Stimulated activated CD4-positive, alpha-beta T cell treated with anti-CD3 and anti-CD28 coated beads, Interleukin-2, amount 100 ng/mL, for 24 hours (primary cell): ENCODE results near the gene EML2.
A peak's percentile ranks its signal among the peaks of the same experiment; 100 is the strongest.

Experiments
- DNase-seq, 2 donors: peaks; one replicate each; pipeline ENCODE4 v3.0.0-alpha.2; 2020

EML2 gene

DNA sequence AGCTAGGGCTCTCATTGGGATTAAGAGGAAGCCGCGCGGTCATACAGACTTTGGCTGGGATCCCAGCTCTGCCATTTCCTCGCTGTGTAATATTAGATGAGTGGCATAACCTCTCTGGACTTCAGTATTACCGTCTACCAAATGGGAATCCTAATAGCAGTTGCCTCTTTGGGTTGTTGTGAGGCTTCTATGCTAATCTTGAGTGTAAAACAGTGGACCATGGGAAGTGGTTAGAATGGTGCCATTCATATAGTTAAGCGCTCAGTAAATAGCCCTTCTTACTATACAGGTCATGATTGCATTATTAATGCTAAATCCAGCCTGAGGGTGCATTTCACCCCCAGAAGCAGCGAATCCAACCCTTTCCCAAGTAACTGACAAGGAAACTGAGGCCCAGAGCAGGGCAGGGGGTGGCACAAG lies 54.0 kb downstream of the EML2 start:
- DNase-seq, result no peak

GRCh38 chr19:45584332-45585157 lies 54.7 kb downstream of the EML2 start, which contains the start of gene OPA3:
OPA3 (minus strand) TSS chr19:45584802; CDS start chr19:45584764, 38 bp downstream.
- DNase-seq, result peak; percentile 99

DNA sequence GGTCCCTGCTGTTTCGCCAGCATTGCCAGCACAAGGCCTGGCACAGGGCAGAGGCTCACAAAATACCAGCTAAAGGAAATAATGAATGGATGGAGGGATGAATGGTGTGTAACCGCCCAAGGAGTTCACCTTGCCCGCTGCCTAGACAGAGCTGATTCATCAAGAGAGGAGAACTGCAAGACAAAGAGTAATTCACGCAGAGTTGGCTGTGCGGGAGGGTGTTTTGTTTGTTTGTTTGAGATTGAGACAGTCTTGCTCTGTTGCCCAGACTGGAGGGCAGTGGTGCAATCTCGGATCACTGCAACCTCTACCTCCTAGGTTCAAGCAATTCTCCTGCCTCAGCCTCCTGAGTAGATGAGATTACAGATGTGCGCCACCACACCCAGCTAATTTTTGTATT lies 57.6 kb downstream of the EML2 start:
- DNase-seq, result no peak

GRCh38 chr19:45578861-45579260 lies 60.3 kb downstream of the EML2 start:
- no peak for DNase-seq

GRCh38 chr19:45577111-45577905 lies 61.9 kb downstream of the EML2 start:
- DNase-seq, result no peak

GRCh38 chr19:45576682-45577081 lies 62.5 kb downstream of the EML2 start:
- DNase-seq, result no peak

DNA sequence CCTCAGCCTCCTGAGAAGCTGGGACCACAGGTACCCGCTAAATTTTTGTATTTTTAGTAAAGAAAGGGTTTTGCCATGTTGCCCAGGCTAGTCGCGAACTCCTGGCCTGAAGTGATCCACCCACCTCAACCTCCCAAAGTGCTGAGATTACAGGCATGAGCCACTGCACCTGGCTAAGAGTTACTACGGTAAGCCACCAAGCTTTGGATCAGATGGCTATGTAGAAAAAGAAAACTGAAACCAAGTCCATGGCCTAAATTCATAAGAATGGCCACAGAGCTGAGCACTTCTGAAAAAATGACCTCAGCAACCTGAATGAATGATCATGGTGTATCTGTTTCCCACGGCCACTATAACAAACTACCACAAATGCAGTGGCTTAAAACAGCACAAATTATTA lies 64.0 kb downstream of the EML2 start:
- DNase-seq, result no peak

DNA sequence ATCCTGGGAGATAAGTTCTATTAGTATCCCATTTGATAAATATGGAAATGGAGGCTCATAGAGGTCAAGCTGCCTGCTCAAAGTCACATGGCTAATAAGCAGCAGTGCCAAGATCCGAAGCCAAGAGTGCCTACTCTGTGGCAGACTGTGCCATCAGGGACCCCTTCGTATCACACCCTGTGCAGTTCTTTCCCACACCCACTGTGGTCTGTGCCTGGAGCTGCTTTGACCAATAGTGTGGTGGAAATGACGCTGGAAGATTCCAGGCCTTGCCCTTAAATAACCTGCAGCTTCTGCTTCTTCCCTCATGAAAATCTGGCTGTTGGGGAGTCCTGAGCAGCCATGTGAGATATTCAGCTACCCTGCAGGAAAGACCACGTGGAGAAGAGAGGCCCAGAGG lies 64.7 kb downstream of the EML2 start:
- DNase-seq, result no peak

DNA sequence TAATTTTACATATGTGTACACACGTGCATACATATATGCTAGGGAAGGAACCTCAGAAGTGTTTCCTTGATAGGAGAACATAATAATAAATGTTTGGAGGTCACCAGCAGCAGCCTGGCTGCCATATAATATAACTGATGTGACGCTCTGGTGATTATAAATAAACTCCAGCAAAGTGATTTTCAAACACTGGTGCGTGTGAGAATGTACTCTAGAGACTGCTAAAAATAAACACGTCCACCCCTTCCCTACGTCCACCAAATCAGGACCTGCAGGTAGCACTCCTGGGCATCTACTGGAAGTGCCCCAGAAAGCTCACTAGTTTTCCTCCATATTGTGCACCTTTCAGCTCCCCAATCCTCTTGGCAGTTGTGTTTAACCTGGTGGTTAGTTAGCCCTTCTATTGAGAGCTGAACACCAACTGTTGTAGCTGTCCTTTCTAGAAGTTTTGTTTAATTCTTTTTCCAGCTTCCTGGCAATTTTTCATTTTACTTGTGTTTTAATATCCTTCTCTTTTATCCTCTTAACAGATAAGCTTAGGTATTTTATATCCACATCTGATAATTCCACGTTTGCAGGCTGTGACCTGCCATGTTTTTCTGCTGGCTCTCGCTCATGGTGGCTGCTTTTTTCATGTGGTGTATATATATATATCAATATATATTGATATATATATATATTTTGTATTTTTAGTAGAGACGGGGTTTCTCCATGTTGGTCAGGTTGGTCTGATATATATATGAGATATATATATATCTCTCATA lies 67.6 kb downstream of the EML2 start:
- no peak for DNase-seq

DNA sequence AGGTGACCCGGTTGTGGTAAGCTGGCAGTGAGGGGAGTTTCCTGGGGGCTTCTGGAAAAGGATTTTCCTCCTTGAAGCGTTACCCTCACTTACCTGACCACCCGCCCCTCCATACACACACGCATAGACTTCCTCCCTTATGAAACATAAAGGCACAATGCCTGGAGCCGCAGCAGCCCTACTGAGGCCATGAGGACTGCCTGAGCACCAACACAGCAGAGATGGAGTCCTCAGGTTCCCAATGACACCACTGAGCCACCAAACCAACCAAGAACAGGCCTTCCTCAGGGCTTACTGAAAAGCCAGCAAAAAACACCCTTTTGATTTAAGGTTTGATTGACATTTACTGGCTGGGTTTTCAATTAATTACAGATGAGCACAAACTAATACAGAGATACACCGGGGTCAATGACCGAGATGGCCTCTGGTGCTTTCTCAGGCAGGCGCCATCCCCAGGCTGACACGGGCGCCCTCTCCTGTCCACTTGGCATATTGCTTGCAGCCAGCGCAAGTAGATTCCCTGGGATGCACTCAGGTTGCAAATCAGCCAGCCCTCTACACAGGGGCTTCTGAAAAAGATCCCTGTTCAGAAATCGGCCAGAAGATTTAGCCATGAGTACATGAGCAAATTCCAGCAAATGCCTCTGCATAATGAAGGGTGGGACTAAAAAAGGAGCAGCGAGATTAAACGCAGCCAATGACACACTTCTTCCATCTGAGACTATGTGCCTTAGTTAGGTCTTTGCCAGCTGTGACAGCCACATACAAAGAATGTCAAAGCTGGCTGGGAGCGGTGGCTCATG lies 69.4 kb downstream of the EML2 start:
- peak; percentile 66 to 74 for DNase-seq

GRCh38 chr19:45568732-45569131 lies 70.5 kb downstream of the EML2 start:
- no peak for DNase-seq

- no peak for DNase-seq
Measured at GRCh38 chr19:45567609-45568008, 71.6 kb downstream of the EML2 start.

- no peak for DNase-seq
Measured at GRCh38 chr19:45564131-45564780, 74.9 kb downstream of the EML2 start.

- DNase-seq, result no peak
Measured at GRCh38 chr19:45560686-45561085, 78.5 kb downstream of the EML2 start.

DNA sequence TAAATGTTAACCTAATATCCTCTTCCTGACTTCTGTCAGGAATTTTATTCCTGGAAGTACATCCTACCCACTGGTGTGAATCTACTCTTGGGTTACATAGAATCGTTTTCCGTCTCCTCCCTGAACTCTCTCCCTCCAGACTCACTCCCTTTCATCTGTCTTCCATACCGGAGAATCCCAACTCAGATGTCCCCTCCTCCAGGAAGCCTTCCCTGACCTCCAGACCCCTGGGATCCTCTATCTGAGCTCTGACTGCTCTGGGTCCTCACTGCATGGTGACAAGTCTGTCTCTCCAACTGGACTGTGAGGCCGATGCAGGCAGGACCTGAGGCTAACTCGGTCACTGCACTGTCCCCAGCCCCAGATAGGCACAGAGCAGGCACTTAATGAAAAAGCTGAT lies 79.2 kb downstream of the EML2 start:
- DNase-seq, result no peak
